ENCODE measurements around the gene RFXANK.

DNA sequence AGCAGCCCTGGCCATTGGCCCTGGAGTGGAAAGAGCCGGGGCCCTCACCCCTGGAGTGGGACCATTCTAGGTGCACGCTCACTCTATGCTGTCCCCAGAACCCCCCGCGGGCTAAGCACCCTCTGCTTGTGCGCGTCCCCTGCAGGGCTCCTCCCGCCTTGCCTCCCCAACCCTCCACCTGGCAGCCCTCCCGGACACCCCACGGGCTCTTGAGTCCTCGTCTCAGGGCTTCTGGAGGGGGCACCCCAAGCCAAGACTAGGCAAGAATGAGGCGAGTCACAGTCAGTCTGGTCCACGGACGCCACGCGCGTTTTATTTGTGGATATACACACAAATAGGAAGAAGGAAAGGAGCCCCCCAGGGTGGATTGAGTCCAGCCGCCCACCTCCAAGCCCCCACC, 46.8 kb upstream of the RFXANK start:
- TF ChIP-seq, protein P1, sequence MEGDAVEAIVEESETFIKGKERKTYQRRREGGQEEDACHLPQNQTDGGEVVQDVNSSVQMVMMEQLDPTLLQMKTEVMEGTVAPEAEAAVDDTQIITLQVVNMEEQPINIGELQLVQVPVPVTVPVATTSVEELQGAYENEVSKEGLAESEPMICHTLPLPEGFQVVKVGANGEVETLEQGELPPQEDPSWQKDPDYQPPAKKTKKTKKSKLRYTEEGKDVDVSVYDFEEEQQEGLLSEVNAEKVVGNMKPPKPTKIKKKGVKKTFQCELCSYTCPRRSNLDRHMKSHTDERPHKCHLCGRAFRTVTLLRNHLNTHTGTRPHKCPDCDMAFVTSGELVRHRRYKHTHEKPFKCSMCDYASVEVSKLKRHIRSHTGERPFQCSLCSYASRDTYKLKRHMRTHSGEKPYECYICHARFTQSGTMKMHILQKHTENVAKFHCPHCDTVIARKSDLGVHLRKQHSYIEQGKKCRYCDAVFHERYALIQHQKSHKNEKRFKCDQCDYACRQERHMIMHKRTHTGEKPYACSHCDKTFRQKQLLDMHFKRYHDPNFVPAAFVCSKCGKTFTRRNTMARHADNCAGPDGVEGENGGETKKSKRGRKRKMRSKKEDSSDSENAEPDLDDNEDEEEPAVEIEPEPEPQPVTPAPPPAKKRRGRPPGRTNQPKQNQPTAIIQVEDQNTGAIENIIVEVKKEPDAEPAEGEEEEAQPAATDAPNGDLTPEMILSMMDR (IDR thresholded peaks at IDR 0.05; ENCODE audit: insufficient read depth, low read depth, low read length) = no peak
- TF ChIP-seq EZH2 (IDR thresholded peaks at IDR 0.05; ENCODE audit: insufficient read depth, low read length) = no peak

All from astrocyte (in vitro differentiated cells and primary cell).